ENCODE measurements around the gene IMPDH2.

The IMPDH2 gene

GRCh38 chr3:49006408-49007067 lies 22.7 kb downstream of the IMPDH2 start:
- no peak for DNase-seq
- H3K27ac ChIP-seq: peak overlapping the region; percentile 85
- no peaks in the 10 kb centered on the region for H3K27me3 ChIP-seq (replicated peaks)
- H3K36me3 ChIP-seq (replicated peaks): peaks cover 1% of the 10 kb centered on the region
- TF ChIP-seq, protein P1, sequence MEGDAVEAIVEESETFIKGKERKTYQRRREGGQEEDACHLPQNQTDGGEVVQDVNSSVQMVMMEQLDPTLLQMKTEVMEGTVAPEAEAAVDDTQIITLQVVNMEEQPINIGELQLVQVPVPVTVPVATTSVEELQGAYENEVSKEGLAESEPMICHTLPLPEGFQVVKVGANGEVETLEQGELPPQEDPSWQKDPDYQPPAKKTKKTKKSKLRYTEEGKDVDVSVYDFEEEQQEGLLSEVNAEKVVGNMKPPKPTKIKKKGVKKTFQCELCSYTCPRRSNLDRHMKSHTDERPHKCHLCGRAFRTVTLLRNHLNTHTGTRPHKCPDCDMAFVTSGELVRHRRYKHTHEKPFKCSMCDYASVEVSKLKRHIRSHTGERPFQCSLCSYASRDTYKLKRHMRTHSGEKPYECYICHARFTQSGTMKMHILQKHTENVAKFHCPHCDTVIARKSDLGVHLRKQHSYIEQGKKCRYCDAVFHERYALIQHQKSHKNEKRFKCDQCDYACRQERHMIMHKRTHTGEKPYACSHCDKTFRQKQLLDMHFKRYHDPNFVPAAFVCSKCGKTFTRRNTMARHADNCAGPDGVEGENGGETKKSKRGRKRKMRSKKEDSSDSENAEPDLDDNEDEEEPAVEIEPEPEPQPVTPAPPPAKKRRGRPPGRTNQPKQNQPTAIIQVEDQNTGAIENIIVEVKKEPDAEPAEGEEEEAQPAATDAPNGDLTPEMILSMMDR (IDR thresholded peaks at IDR 0.05; ENCODE audit: low read depth, low read length, missing control alignments): no peak
- in situ Hi-C loops (cut with HindIII; ENCODE audit: low pct_ligation_motif_present, low sequenced_read_pairs): no loop called here
- H3K4me3 ChIP-seq (ENCODE audit: low read depth, low read length): peak overlapping the region; percentile 79

- Histone ChIP-seq H3K27me3 (replicated peaks) (no peaks in the 10 kb centered on the region), H3K27ac (no peak overlapping the region), H3K4me3 (ENCODE audit: low read depth, low read length) (no peak overlapping the region), H3K36me3 (replicated peaks) (no peaks in the 10 kb centered on the region)
- TF ChIP-seq, protein P1 (IDR thresholded peaks at IDR 0.05; ENCODE audit: low read depth, low read length, missing control alignments): no peak
- in situ Hi-C loops (cut with HindIII; ENCODE audit: low pct_ligation_motif_present, low sequenced_read_pairs): no loop called here
- DNase-seq: no peak
Observed at GRCh38 chr3:49005998-49006397, 23.2 kb downstream of the IMPDH2 start.

DNA sequence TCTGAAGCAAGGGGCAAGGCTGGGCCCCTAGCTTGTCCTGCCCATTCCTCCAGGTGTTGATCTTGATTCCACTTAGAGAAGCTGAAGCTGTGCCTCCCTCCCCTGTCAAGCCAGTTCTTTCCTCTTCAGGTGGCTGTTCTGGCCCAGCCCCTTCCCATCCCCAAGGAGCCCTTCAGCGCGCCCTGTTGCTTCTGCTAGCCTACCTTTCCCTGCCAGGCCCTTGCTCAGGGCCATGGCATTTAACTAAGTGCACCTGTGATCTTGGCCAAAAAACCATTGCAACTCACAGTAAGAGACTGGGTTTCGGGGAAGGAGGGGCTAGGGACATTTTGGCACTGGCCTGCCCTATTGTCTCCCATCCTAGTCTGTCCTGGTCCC lies 23.9 kb downstream of the IMPDH2 start:
- in situ Hi-C loops (cut with HindIII; ENCODE audit: low pct_ligation_motif_present, low sequenced_read_pairs): no loop called here
- TF ChIP-seq, protein P1 (IDR thresholded peaks at IDR 0.05; ENCODE audit: low read depth, low read length, missing control alignments): no peak
- Histone ChIP-seq H3K27ac (no peak overlapping the region), H3K36me3 (replicated peaks) (no peaks in the 10 kb centered on the region), H3K27me3 (replicated peaks) (no peaks in the 10 kb centered on the region), H3K4me3 (ENCODE audit: low read depth, low read length) (no peak overlapping the region)
- DNase-seq: no peak

GRCh38 chr3:49004352-49005302 lies 24.6 kb downstream of the IMPDH2 start:
- DNase-seq: no peak
- TF ChIP-seq, protein P1 (IDR thresholded peaks at IDR 0.05; ENCODE audit: low read depth, low read length, missing control alignments): no peak
- H3K27me3 ChIP-seq (replicated peaks): no peaks in the 10 kb centered on the region
- H3K36me3 ChIP-seq (replicated peaks): no peaks in the 10 kb centered on the region
- in situ Hi-C loops (cut with HindIII; ENCODE audit: low pct_ligation_motif_present, low sequenced_read_pairs): no loop called here
- no peak overlapping the region for H3K27ac ChIP-seq
- no peak overlapping the region for H3K4me3 ChIP-seq (ENCODE audit: low read depth, low read length)

GRCh38 chr3:49001155-49001554 lies 28.0 kb downstream of the IMPDH2 start:
- in situ Hi-C loops (cut with HindIII; ENCODE audit: low pct_ligation_motif_present, low sequenced_read_pairs): no loop called here
- Histone ChIP-seq H3K36me3 (replicated peaks) (peaks cover 2% of the 10 kb centered on the region), H3K4me3 (ENCODE audit: low read depth, low read length) (no peak overlapping the region), H3K27ac (no peak overlapping the region), H3K27me3 (replicated peaks) (no peaks in the 10 kb centered on the region)
- DNase-seq: no peak
- TF ChIP-seq, protein P1 (IDR thresholded peaks at IDR 0.05; ENCODE audit: low read depth, low read length, missing control alignments): no peak

Measured in brain microvascular endothelial cell (primary cell).